HEK293T (cell line): ENCODE measurements around the gene GPS1.

Experiments used
- CTCF ChIA-PET: fragments of 350-600 bp; formaldehyde crosslinking; extraction: SDS; loops from one replicate; lab custom pipeline; 2021; ENCODE audit warnings: antibody characterized with exemption, inconsistent platforms; lab: Yijun Ruan, JAX
- POLR2A ChIA-PET: fragments of 350-600 bp; formaldehyde crosslinking; extraction: SDS; loops from one replicate; lab custom pipeline; 2020; ENCODE audit warnings: antibody characterized with exemption, inconsistent platforms; lab: Yijun Ruan, JAX
- DNase-seq: peaks from one replicate; pipeline ENCODE4 v3.0.0; 2012; ENCODE audit warnings: mixed read lengths; ENCODE audit errors: extremely low spot score
- ARNT ChIP-seq: fragments of 450-650 bp; IDR thresholded peaks from 2 replicates; pipeline ENCODE4 v1.6.1; 2017; ENCODE audit warnings: mild to moderate bottlenecking
- BHLHE40 ChIP-seq: fragments of 450-650 bp; IDR thresholded peaks from 2 replicates; pipeline ENCODE4 v1.6.1; 2016; ENCODE audit warnings: mild to moderate bottlenecking, moderate library complexity, borderline replicate concordance
- CTBP1 ChIP-seq: fragments of 450-650 bp; IDR thresholded peaks from 2 replicates; pipeline ENCODE4 v1.6.1; 2016; ENCODE audit warnings: borderline replicate concordance
- ELF4 ChIP-seq: fragments of 450-650 bp; IDR thresholded peaks from 2 replicates; pipeline ENCODE4 v1.6.1; 2017; ENCODE audit warnings: antibody characterized with exemption
- FOXA1 ChIP-seq: fragments of 450-650 bp; IDR thresholded peaks from 2 replicates; pipeline ENCODE4 v1.6.1; 2016; ENCODE audit warnings: mild to moderate bottlenecking
- FOXK2 ChIP-seq: fragments of 450-650 bp; IDR thresholded peaks from 2 replicates; pipeline ENCODE4 v1.6.1; 2016; ENCODE audit warnings: mild to moderate bottlenecking
- FOXM1 ChIP-seq: fragments of 450-650 bp; IDR thresholded peaks from 2 replicates; pipeline ENCODE4 v1.6.1; 2017; ENCODE audit warnings: mild to moderate bottlenecking, borderline replicate concordance
- HDGF ChIP-seq: fragments of 450-650 bp; IDR thresholded peaks from 2 replicates; pipeline ENCODE4 v1.6.1; 2017; ENCODE audit warnings: antibody characterized with exemption, borderline replicate concordance
- L3MBTL2 ChIP-seq: fragments of 450-650 bp; conservative IDR thresholded peaks from 2 replicates; pipeline ENCODE4 v1.6.1; 2016; ENCODE audit warnings: mild to moderate bottlenecking
- LEF1 ChIP-seq: fragments of 450-650 bp; IDR thresholded peaks from 2 replicates; pipeline ENCODE4 v1.6.1; 2017; ENCODE audit warnings: mild to moderate bottlenecking, borderline replicate concordance
- NFRKB ChIP-seq: fragments of 450-650 bp; IDR thresholded peaks from 2 replicates; pipeline ENCODE4 v1.6.1; 2016; ENCODE audit warnings: mild to moderate bottlenecking, moderate library complexity
- SP1 ChIP-seq: fragments of 450-650 bp; IDR thresholded peaks from 2 replicates; pipeline ENCODE4 v1.6.1; 2017
- SUZ12 ChIP-seq: fragments of 450-650 bp; IDR thresholded peaks from 2 replicates; pipeline ENCODE4 v1.6.1; 2016; ENCODE audit warnings: mild to moderate bottlenecking
- TARDBP ChIP-seq: fragments of 450-650 bp; IDR thresholded peaks from 2 replicates; pipeline ENCODE4 v1.6.1; 2016
- ZNF384 ChIP-seq: fragments of 450-650 bp; IDR thresholded peaks from 2 replicates; pipeline ENCODE4 v1.6.1; 2016
- TF ChIP-seq, protein P1 (sequence below): fragments of 450-650 bp; IDR thresholded peaks from 2 replicates; pipeline ENCODE4 v1.6.1; 2016

Gene GPS1

GRCh38 chr17:82054351-82055022, 2.8 kb downstream of the GPS1 start:
- POLR2A ChIA-PET, result interaction anchor here (0.6 to 6.3 kb wide), 3 partner anchors 9 to 19 kb away, joined by 3 to 46 read pairs (median 4); partner anchors contain the start of genes DCXR and DUS1L
- no peak for DNase-seq
- CTCF ChIA-PET, result no interaction called here

GRCh38 chr17:82055023-82055964, 3.6 kb downstream of the GPS1 start:
- no peak for DNase-seq
- TF ChIP-seq SUZ12 (no peak), FOXK2 (no peak), CTBP1 (no peak), HDGF (no peak), NFRKB (no peak), ZNF384 (no peak), TARDBP (no peak), ELF4 (no peak), LEF1 (no peak), L3MBTL2 (no peak), SP1 (no peak)
- POLR2A ChIA-PET, result interaction anchor here (1.2 to 6.3 kb wide), 3 partner anchors 8 to 24 kb away, joined by 3 to 46 read pairs (median 4); partner anchors contain the start of genes DCXR, DUS1L and RAC3
- CTCF ChIA-PET, result no interaction called here

More at GRCh38 chr17:82054351-82055022, 2.8 kb downstream of the GPS1 start:
- TF ChIP-seq FOXM1 (no peak), SUZ12 (no peak), FOXA1 (no peak), NFRKB (no peak), CTBP1 (no peak)

- ChIA-PET POLR2A (interaction anchor here (1.0 to 6.3 kb wide), 6 partner anchors 8 to 25 kb away, joined by 3 to 46 read pairs (median 4); partner anchors contain the start of genes DCXR, DUS1L and RAC3), CTCF (no interaction called here)
- DNase-seq, result no peak
- TF ChIP-seq, protein P1, sequence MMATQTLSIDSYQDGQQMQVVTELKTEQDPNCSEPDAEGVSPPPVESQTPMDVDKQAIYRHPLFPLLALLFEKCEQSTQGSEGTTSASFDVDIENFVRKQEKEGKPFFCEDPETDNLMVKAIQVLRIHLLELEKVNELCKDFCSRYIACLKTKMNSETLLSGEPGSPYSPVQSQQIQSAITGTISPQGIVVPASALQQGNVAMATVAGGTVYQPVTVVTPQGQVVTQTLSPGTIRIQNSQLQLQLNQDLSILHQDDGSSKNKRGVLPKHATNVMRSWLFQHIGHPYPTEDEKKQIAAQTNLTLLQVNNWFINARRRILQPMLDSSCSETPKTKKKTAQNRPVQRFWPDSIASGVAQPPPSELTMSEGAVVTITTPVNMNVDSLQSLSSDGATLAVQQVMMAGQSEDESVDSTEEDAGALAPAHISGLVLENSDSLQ, result no peak
- no peak for TF ChIP-seq ZNF384
- TF ChIP-seq FOXM1, result no peak
- TF ChIP-seq LEF1, result no peak
- TF ChIP-seq TARDBP, result no peak
- TF ChIP-seq ARNT, result no peak
- TF ChIP-seq FOXA1, result no peak
- no peak for TF ChIP-seq NFRKB
- TF ChIP-seq CTBP1, result no peak
Measured at GRCh38 chr17:82055965-82056728, 4.4 kb downstream of the GPS1 start.

DNA sequence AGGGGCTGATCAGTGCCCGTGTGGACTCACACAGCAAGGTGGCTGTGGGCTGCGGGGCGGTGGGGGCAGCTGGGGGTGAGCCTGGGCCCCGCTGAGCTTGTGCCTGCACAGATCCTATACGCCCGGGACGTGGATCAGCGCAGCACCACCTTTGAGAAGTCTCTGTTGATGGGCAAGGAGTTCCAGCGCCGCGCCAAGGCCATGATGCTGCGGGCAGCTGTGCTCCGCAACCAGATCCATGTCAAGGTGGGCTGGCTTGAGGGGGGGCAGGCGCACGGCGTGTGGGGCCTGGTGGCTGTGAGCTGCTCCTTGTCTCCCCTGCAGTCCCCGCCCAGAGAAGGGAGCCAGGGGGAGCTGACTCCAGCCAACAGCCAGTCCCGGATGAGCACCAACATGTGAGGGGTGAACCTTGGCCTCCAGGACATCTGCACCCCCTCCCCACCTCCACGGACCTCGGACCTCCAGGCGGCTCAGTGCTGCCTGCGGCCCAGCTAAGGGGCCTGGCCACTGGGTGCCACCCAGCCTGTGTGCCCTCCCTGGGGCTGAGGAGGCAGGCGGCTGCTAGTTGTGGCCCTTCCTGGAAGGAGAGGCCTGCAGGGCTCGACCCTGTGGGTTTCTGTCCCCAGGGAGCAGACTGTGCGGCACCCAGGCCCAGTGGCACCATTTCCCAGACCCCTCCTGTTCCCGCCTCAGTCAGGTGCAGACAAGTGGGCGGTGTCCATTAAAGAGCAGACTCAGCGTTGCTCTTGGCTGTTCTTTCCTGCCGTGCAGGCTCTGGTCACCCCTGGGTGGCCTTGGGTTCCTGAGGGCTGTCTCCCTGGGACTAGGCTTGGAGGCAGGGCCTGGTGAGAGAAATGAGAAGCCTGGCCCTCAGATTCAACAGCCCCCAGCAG, 5.3 kb downstream of the GPS1 start:
- POLR2A ChIA-PET, result interaction anchor here (1.0 to 6.3 kb wide), 6 partner anchors 7 to 28 kb away, joined by 3 to 46 read pairs (median 3); partner anchors contain the start of genes DCXR, DUS1L and RAC3
- TF ChIP-seq FOXK2 (no peak), HDGF (no peak), SP1 (no peak), L3MBTL2 (no peak), CTBP1 (no peak), NFRKB (no peak), FOXM1 (no peak), SUZ12 (no peak), ELF4 (no peak), TARDBP (no peak), ZNF384 (no peak), BHLHE40 (no peak), LEF1 (no peak), ARNT (no peak)
- TF ChIP-seq, protein P1, result no peak
- CTCF ChIA-PET, result no interaction called here
- no peak for DNase-seq

- POLR2A ChIA-PET, result interaction anchor here (0.9 to 1.2 kb wide), 2 partner anchors 8 to 11 kb away, joined by 3 to 4 read pairs; no protein-coding TSS in a partner anchor
- DNase-seq, result no peak
- TF ChIP-seq CTBP1 (no peak), ELF4 (no peak), SUZ12 (no peak), ZNF384 (no peak), FOXA1 (no peak), L3MBTL2 (no peak), FOXM1 (no peak), ARNT (no peak), HDGF (no peak), FOXK2 (no peak), TARDBP (no peak), LEF1 (no peak)
- TF ChIP-seq, protein P1, result no peak
- CTCF ChIA-PET, result no interaction called here
Measured at GRCh38 chr17:82058230-82058854, 6.6 kb downstream of the GPS1 start.
